ENCODE measurements around the gene TRMU. TPM values are rescaled to one million over a fixed set of nuclear protein-coding genes. Genes with fewer than 3 reads are reported as not detected.

Gene TRMU
- total RNA-seq, 1 experiment from 2014 or later: 90.1 TPM

DNA sequence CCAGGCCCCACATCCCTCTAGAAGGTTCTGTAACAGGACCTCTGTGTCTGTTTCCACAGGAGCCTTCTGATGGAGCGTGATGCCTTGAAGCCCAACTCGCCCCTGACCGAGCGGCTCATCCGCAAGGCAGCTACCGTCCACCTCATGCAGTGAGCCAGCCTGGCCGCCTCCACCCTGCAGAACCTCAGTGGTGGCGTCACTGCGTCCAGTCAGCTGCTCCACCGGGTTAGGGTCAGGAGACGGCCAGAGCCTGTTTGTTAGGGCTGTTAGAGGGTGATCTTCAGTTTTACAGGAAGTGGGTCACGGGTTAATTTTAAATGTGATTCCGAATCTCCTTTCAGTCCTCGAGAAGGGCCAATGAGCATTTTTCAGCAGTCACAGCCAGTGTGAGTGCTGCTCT lies 42.8 kb upstream of the TRMU start:
- no peak for DNase-seq (ENCODE audit: low spot score)
- CTCF ChIA-PET: no interaction called here
- no peaks in the 10 kb centered on the region for H3K36me3 ChIP-seq (ENCODE audit: insufficient read depth, low read length, poor library complexity, severe bottlenecking)
- H3K4me1 ChIP-seq (ENCODE audit: insufficient read depth, low read length, poor library complexity, severe bottlenecking): peaks cover 19% of the 10 kb centered on the region
- BruUV-seq (replicated peaks): no TSS peak
- no peak overlapping the region for H3K4me3 ChIP-seq (ENCODE audit: low read depth, low read length, poor library complexity, severe bottlenecking)
- POLR2A ChIA-PET (ENCODE audit: low non-redundant PET): no interaction called here
- no peaks in the 10 kb centered on the region for H3K9me3 ChIP-seq (ENCODE audit: low read depth, low read length, poor library complexity, severe bottlenecking)
- peak overlapping the region; percentile 26 for H3K27ac ChIP-seq (ENCODE audit: low read depth, low read length, poor library complexity, severe bottlenecking)
- no peak for TF ChIP-seq EZH2 (IDR thresholded peaks at IDR 0.05; ENCODE audit: borderline replicate concordance, low read depth, low read length, poor library complexity, severe bottlenecking)
- TF ChIP-seq, protein P1, sequence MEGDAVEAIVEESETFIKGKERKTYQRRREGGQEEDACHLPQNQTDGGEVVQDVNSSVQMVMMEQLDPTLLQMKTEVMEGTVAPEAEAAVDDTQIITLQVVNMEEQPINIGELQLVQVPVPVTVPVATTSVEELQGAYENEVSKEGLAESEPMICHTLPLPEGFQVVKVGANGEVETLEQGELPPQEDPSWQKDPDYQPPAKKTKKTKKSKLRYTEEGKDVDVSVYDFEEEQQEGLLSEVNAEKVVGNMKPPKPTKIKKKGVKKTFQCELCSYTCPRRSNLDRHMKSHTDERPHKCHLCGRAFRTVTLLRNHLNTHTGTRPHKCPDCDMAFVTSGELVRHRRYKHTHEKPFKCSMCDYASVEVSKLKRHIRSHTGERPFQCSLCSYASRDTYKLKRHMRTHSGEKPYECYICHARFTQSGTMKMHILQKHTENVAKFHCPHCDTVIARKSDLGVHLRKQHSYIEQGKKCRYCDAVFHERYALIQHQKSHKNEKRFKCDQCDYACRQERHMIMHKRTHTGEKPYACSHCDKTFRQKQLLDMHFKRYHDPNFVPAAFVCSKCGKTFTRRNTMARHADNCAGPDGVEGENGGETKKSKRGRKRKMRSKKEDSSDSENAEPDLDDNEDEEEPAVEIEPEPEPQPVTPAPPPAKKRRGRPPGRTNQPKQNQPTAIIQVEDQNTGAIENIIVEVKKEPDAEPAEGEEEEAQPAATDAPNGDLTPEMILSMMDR (conservative IDR thresholded peaks at IDR 0.05; ENCODE audit: low read depth, low read length): no peak
- intact Hi-C loops (cut with micrococcal nuclease; ENCODE audit: unreplicated experiment): no loop called here
- H3K27me3 ChIP-seq (replicated peaks; ENCODE audit: insufficient read depth, low read depth, low read length, poor library complexity): no peaks in the 10 kb centered on the region

DNA sequence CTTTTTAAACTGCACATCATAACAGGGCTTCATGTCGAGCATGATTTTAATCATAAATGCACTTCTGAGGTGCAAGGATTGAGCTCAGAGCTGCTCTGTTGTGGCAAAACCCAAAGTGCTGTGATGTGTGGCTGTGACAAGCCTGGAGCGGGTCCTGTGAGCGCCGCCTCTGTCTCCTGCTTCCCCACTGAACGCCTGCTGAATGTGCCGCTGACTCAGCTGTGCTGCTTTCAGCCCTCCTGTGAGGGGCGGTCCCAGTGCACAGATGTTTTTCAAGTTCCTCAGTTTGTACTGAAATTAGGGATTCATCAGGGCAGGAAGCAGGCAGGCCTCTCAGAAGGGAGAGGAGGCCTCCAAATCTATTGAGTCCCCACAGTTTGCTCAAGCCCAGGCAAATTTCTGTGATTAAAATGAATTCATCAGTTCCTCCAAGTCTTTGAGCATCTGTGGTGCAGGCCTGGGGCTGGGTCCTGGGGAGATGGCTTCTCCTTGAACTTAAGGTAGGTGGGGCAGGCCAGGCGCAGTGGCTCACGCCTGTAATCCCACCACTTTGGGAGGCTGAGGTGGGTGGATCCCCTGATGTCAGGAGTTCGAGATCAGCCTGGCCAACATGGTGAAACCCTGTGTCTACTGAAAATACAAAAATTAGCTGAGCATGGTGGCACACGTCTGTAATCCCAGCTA lies 41.8 kb upstream of the TRMU start:
- ChIA-PET POLR2A (ENCODE audit: low non-redundant PET) (no interaction called here), CTCF (no interaction called here)
- H3K4me3 ChIP-seq (ENCODE audit: low read depth, low read length, poor library complexity, severe bottlenecking): no peak overlapping the region
- H3K27ac ChIP-seq (ENCODE audit: low read depth, low read length, poor library complexity, severe bottlenecking): peak overlapping the region; percentile 26
- no peak for TF ChIP-seq EZH2 (IDR thresholded peaks at IDR 0.05; ENCODE audit: borderline replicate concordance, low read depth, low read length, poor library complexity, severe bottlenecking)
- TF ChIP-seq, protein P1 (conservative IDR thresholded peaks at IDR 0.05; ENCODE audit: low read depth, low read length): no peak
- no peaks in the 10 kb centered on the region for H3K27me3 ChIP-seq (replicated peaks; ENCODE audit: insufficient read depth, low read depth, low read length, poor library complexity)
- intact Hi-C loops (cut with micrococcal nuclease; ENCODE audit: unreplicated experiment): no loop called here
- no peaks in the 10 kb centered on the region for H3K9me3 ChIP-seq (ENCODE audit: low read depth, low read length, poor library complexity, severe bottlenecking)
- peaks cover 26% of the 10 kb centered on the region for H3K4me1 ChIP-seq (ENCODE audit: insufficient read depth, low read length, poor library complexity, severe bottlenecking)
- DNase-seq (ENCODE audit: low spot score): peak; percentile 69
- BruUV-seq (replicated peaks): no TSS peak
- H3K36me3 ChIP-seq (ENCODE audit: insufficient read depth, low read length, poor library complexity, severe bottlenecking): peaks cover 4% of the 10 kb centered on the region

DNA sequence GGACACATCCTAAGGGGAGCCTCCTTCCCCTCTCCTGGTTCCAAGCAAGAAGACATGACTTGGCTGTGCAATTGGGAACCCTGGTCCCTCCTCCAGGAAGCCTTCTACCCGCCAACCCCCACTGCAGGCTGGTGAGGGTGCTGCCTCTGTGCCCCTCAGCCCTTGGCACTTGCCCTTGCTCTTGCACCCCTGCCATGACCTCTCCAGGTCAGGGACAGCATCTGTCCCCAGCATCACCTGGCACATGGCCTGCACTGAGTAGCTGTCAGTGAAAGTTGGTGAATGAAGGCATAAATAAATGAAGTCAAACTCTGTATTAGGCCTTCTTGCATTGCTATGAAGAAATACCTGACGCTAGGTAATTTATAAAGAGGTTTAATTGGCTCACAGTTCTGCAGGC lies 40.7 kb upstream of the TRMU start:
- ChIA-PET CTCF (no interaction called here), POLR2A (ENCODE audit: low non-redundant PET) (no interaction called here)
- no peak for DNase-seq (ENCODE audit: low spot score)
- intact Hi-C loops (cut with micrococcal nuclease; ENCODE audit: unreplicated experiment): no loop called here
- no TSS peak for BruUV-seq (replicated peaks)
- no peak for TF ChIP-seq EZH2 (IDR thresholded peaks at IDR 0.05; ENCODE audit: borderline replicate concordance, low read depth, low read length, poor library complexity, severe bottlenecking)
- TF ChIP-seq, protein P1 (conservative IDR thresholded peaks at IDR 0.05; ENCODE audit: low read depth, low read length): no peak
- H3K36me3 ChIP-seq (ENCODE audit: insufficient read depth, low read length, poor library complexity, severe bottlenecking): peaks cover 14% of the 10 kb centered on the region
- H3K27me3 ChIP-seq (replicated peaks; ENCODE audit: insufficient read depth, low read depth, low read length, poor library complexity): no peaks in the 10 kb centered on the region
- no peak overlapping the region for H3K27ac ChIP-seq (ENCODE audit: low read depth, low read length, poor library complexity, severe bottlenecking)
- no peak overlapping the region for H3K4me3 ChIP-seq (ENCODE audit: low read depth, low read length, poor library complexity, severe bottlenecking)
- H3K9me3 ChIP-seq (ENCODE audit: low read depth, low read length, poor library complexity, severe bottlenecking): no peaks in the 10 kb centered on the region
- H3K4me1 ChIP-seq (ENCODE audit: insufficient read depth, low read length, poor library complexity, severe bottlenecking): peaks cover 28% of the 10 kb centered on the region

All from A673 (cell line).